Measurements from ENCODE around the gene ABCB8. TPM values are rescaled to one million over a fixed set of nuclear protein-coding genes. Genes with fewer than 3 reads are reported as not detected.

ABCB8 gene
- 10 to 100 TPM; 47.7 to 60.1 TPM for total RNA-seq
- total RNA-seq = 37.8 to 40.2 reads per million in 2 donors

DNA sequence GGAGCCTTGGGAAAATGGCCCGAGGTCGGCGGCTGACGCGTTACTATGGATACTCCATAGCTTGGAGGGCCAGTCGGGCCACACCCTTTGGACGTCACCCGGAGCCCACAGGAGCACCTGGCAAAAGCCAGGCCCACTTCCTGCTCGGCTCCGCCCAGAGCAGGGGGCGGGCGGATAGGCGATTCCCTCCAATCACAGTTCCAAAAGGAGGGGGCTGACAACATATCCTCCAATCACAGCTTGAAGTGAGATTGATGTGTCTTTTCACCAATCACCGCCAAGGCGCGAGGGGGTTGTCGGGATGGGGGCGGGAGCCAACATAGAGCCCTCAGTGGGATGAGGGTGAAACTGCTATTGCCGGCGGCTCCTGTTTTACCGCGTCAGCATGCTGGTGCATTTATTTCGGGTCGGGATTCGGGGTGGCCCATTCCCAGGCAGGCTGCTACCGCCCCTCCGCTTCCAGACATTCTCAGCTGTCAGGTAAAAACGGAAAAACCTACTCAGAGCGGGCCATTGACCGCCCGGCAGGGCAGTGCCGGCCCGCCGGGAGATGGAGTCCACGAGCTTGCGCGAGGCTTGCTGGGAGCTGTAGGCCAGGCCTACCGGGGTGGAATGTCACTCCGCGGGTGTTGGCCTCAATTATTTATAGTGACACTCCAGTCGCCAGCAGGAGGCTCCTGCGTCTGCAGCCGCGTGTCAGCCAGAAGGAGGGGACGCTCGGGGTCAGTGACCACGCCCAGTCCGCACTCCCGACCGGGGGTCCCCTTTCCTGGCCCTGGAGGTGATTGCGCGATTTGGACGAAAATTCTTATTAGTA, at the start of gene ABCB8:
Gene ABCB8 (plus strand): TSS at position 320 of the 817 bp plus-strand sequence. CDS start 66 bp downstream, at position 386.
- peak within 1 kb of the TSS; percentile 96 for H3K27ac Mint-ChIP-seq
- peaks cover 22% of the 10 kb centered on the region for H3K4me1 Mint-ChIP-seq
- peak; percentile 86 to 96 (median 94) for DNase-seq
- peaks cover 2% of the 10 kb centered on the region for H3K36me3 Mint-ChIP-seq (ENCODE audit: low read depth)
- ATAC-seq = peak; percentile 91
- H3K27me3 Mint-ChIP-seq = no peaks in the 10 kb centered on the region
- H3K4me3 Mint-ChIP-seq = peak within 1 kb of the TSS; percentile 91
- H3K9me3 ChIP-seq (ENCODE audit: control insufficient read depth, low read length, poor library complexity, severe bottlenecking) = no peaks in the 10 kb centered on the region

DNA sequence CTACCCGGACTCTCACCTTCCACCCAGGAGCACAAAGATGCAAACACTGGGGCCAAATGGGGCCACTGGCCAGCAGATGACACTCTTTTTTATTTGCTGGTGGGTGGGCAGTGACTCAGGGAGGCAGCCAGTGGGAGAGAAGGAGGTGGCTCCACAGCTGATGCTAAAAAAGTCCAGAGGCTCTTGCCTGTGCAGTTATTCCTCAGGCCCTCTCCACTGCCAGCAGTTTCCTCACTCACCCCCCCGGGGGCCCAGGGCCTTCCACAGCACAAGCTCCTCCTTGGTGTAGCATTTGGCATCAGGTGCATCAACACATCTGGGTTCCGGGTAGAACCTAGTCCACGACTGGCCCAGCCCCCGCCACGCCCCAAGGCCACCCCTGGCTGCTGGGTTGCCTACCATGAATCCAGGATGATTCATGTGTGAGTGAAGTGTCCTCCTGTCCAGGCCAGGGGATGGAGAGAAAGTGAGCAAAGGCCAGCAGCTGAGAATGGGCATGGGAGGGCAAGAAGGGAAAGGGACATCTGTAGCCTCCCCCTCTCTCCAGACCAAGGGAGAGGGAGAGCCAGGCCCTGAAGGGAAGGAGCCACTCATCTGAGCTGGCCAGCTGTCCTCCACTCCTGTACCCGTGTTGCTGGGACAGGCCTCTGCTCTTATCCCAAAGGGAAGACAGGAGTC, 48.4 kb upstream of the ABCB8 start:
- H3K27me3 Mint-ChIP-seq = peaks cover 22% of the 10 kb centered on the region
- H3K4me1 Mint-ChIP-seq = peaks cover 18% of the 10 kb centered on the region

GRCh38 chr7:150980663-150981062, 47.6 kb upstream of the ABCB8 start:
- no peak overlapping the region for H3K4me3 Mint-ChIP-seq
- no peaks in the 10 kb centered on the region for H3K9me3 ChIP-seq (ENCODE audit: control insufficient read depth, low read length, poor library complexity, severe bottlenecking)
- peaks cover 16% of the 10 kb centered on the region for H3K4me1 Mint-ChIP-seq
- peaks cover 2% of the 10 kb centered on the region for H3K36me3 Mint-ChIP-seq (ENCODE audit: low read depth)
- DNase-seq = no peak
- no peak for ATAC-seq
- peaks cover 22% of the 10 kb centered on the region for H3K27me3 Mint-ChIP-seq
- no peak overlapping the region for H3K27ac Mint-ChIP-seq

More for the DNA sequence above, 48.4 kb upstream of the ABCB8 start:
- H3K27ac Mint-ChIP-seq = no peak overlapping the region
- peak overlapping the region; percentile 19 for H3K4me3 Mint-ChIP-seq
- DNase-seq = no peak
- no peaks in the 10 kb centered on the region for H3K9me3 ChIP-seq (ENCODE audit: control insufficient read depth, low read length, poor library complexity, severe bottlenecking)
- peaks cover 2% of the 10 kb centered on the region for H3K36me3 Mint-ChIP-seq (ENCODE audit: low read depth)
- no peak for ATAC-seq

- Mint-ChIP-seq H3K27me3 (peaks cover 22% of the 10 kb centered on the region), H3K36me3 (ENCODE audit: low read depth) (peaks cover 2% of the 10 kb centered on the region), H3K4me3 (peak overlapping the region; percentile 16), H3K27ac (no peak overlapping the region), H3K4me1 (peaks cover 22% of the 10 kb centered on the region)
- no peaks in the 10 kb centered on the region for H3K9me3 ChIP-seq (ENCODE audit: control insufficient read depth, low read length, poor library complexity, severe bottlenecking)
- DNase-seq = no peak
- ATAC-seq = no peak
Observed at GRCh38 chr7:150981644-150982043, 46.6 kb upstream of the ABCB8 start.

DNA sequence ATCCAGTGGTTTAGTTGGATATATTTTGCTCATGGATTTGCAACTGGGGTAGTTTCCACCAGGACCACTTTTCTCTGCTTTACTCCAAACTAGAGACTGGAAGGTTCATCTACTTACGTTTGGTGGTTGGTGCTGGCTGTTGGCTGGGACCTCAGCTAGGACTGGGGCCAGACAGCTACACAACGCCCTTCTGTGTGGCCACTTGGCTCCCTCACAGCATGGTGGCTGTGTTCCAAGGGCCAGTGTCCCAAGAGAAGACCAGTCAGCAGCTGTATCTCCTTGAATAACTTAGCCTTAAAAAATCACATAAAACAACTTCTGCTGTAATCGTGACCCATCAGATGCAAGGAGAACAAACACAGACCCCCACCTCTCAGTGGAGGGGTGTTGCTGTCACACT, 45.9 kb upstream of the ABCB8 start:
- DNase-seq (no peak), ATAC-seq (no peak)
- Mint-ChIP-seq H3K4me3 (no peak overlapping the region), H3K27me3 (peaks cover 15% of the 10 kb centered on the region), H3K27ac (no peak overlapping the region), H3K4me1 (peaks cover 16% of the 10 kb centered on the region), H3K36me3 (ENCODE audit: low read depth) (peaks cover 2% of the 10 kb centered on the region)
- H3K9me3 ChIP-seq (ENCODE audit: control insufficient read depth, low read length, poor library complexity, severe bottlenecking) = no peaks in the 10 kb centered on the region

DNA sequence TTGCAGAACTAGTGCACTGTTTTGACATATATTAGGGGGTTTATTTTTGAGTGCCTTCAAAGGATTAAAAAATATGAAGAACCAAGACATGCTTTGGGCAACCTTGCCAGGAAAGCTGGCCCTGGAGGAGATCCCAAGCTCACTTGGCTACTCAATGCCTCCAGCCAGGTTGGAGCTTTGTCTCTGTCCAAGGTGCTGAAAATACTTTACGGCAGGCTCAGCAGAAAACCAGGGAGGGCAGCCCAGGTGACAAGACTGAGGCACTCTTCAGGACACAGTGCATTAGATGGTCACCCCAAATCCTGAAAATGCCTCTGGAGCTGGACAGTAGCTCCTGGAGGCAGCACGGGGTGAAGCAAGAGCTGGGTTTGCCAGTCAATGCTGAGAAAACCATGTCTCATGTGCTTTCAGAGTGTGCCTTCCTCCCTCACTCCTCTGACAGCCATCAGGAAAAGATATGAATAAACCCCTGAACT, 44.3 kb upstream of the ABCB8 start:
- DNase-seq (peak in 1 of 3 donors; percentile 42), ATAC-seq (no peak)
- H3K4me1 Mint-ChIP-seq = peaks cover 19% of the 10 kb centered on the region
- H3K27me3 Mint-ChIP-seq = peaks cover 13% of the 10 kb centered on the region
- H3K4me3 Mint-ChIP-seq = no peak overlapping the region
- H3K9me3 ChIP-seq (ENCODE audit: control insufficient read depth, low read length, poor library complexity, severe bottlenecking) = no peaks in the 10 kb centered on the region
- H3K36me3 Mint-ChIP-seq (ENCODE audit: low read depth) = no peaks in the 10 kb centered on the region
- H3K27ac Mint-ChIP-seq = no peak overlapping the region

GRCh38 chr7:150986099-150986512, 42.1 kb upstream of the ABCB8 start:
- Mint-ChIP-seq H3K27ac (no peak overlapping the region), H3K4me3 (peak overlapping the region; percentile 66), H3K27me3 (peaks cover 7% of the 10 kb centered on the region)

GRCh38 chr7:150986556-150986955, 41.7 kb upstream of the ABCB8 start:
- Mint-ChIP-seq H3K27ac (peak overlapping the region; percentile 14), H3K4me1 (peaks cover 19% of the 10 kb centered on the region), H3K4me3 (no peak overlapping the region), H3K36me3 (ENCODE audit: low read depth) (no peaks in the 10 kb centered on the region), H3K27me3 (peaks cover 2% of the 10 kb centered on the region)
- no peaks in the 10 kb centered on the region for H3K9me3 ChIP-seq (ENCODE audit: control insufficient read depth, low read length, poor library complexity, severe bottlenecking)
- no peak for DNase-seq
- ATAC-seq = no peak

More at GRCh38 chr7:150986099-150986512, 42.1 kb upstream of the ABCB8 start:
- ATAC-seq (peak; percentile 50), DNase-seq (peak in 1 of 3 donors; percentile 34)
- Mint-ChIP-seq H3K4me1 (peaks cover 19% of the 10 kb centered on the region), H3K36me3 (ENCODE audit: low read depth) (no peaks in the 10 kb centered on the region)
- no peaks in the 10 kb centered on the region for H3K9me3 ChIP-seq (ENCODE audit: control insufficient read depth, low read length, poor library complexity, severe bottlenecking)

DNA sequence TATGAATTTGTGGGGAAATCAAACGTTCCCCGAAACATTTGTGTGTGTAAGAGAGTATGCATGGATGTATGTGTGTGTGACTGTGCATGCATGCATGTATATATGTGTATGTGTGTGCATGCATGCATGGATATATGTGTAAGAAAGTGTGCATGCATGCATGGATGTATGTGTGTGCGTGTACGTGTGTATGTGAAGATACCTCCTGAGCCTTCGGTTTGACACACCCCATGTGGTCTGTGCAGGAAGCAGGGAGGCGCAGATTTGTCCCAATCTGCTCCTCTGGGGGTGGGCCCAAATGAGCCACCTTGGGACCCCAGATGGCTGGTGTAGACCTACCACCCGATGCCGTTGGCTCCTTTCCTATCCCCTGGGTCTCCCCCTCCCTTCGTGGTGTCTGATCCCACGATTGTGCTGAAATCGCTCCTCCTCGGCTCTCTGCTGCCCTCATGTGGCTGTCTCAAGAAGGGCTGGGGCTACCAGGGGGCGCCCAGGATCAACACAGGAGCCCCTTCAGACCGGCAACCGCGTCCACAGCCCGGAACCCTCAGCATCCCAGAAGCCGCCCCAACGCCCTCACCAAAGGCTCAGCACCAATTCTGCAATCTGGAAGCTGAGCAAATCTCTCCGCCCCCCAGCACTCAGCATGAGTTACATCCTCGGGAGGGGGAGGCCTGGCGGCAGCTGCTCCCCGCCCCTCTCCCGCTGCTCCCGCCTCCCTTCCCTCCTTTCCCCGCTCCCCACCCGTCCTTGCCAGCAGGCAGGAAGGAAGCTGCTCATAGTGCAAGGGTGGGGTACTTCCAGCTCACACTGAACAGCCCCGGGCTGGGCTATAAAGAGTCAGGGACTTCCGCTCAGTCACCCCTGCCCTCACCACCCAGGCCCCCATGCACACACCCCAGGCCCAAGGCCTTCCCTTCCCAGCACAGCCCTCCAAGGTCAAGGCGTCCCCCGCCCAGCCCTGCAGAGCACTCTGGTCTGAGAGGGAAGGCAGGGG, 39.7 kb upstream of the ABCB8 start:
- peak overlapping the region; percentile 24 for H3K27ac Mint-ChIP-seq
- DNase-seq = peak; percentile 48 to 58 (median 58)
- peaks cover 19% of the 10 kb centered on the region for H3K4me1 Mint-ChIP-seq
- ATAC-seq = peak; percentile 76
- no peaks in the 10 kb centered on the region for H3K9me3 ChIP-seq (ENCODE audit: control insufficient read depth, low read length, poor library complexity, severe bottlenecking)
- H3K36me3 Mint-ChIP-seq (ENCODE audit: low read depth) = no peaks in the 10 kb centered on the region
- H3K4me3 Mint-ChIP-seq = peak overlapping the region; percentile 74
- H3K27me3 Mint-ChIP-seq = no peaks in the 10 kb centered on the region

- Mint-ChIP-seq H3K4me1 (peaks cover 21% of the 10 kb centered on the region), H3K36me3 (ENCODE audit: low read depth) (no peaks in the 10 kb centered on the region), H3K27ac (no peak overlapping the region), H3K4me3 (no peak overlapping the region), H3K27me3 (no peaks in the 10 kb centered on the region)
- ATAC-seq (no peak), DNase-seq (no peak)
- no peaks in the 10 kb centered on the region for H3K9me3 ChIP-seq (ENCODE audit: control insufficient read depth, low read length, poor library complexity, severe bottlenecking)
Observed at GRCh38 chr7:150989456-150989855, 38.8 kb upstream of the ABCB8 start.

GRCh38 chr7:150990416-150991186, 37.6 kb upstream of the ABCB8 start, which contains the start of gene NOS3:
NOS3 (plus strand) TSS chr7:150991017; CDS start chr7:150993804, 2,787 bp downstream.
- no peak for DNase-seq
- no peak for ATAC-seq
- Mint-ChIP-seq H3K27ac (no peak within 1 kb of the TSS), H3K4me3 (no peak within 1 kb of the TSS), H3K36me3 (ENCODE audit: low read depth) (no peaks in the 10 kb centered on the region), H3K4me1 (peaks cover 19% of the 10 kb centered on the region), H3K27me3 (no peaks in the 10 kb centered on the region)
- no peaks in the 10 kb centered on the region for H3K9me3 ChIP-seq (ENCODE audit: control insufficient read depth, low read length, poor library complexity, severe bottlenecking)
